ENCODE measurements around the gene ZBTB20.
"Not testable (repeated sequence)": the region's sequence is repeated elsewhere in the genome, so short reads cannot be mapped to it uniquely, and the experiment has no call there.

Gene ZBTB20

GRCh38 chr3:114714237-114714636, 432.9 kb downstream of the ZBTB20 start:
- no peak for DNase-seq (ENCODE audit: low read depth)

- DNase-seq (ENCODE audit: low read depth), result no peak
Measured at GRCh38 chr3:114712728-114713492, 434.2 kb downstream of the ZBTB20 start.

GRCh38 chr3:114711321-114711886, 435.7 kb downstream of the ZBTB20 start:
- no peak for DNase-seq (ENCODE audit: low read depth)

GRCh38 chr3:114709102-114709501, 438.0 kb downstream of the ZBTB20 start:
- no peak for DNase-seq (ENCODE audit: low read depth)

- no peak for DNase-seq (ENCODE audit: low read depth)
Measured at GRCh38 chr3:114707252-114707860, 439.7 kb downstream of the ZBTB20 start.

- DNase-seq (ENCODE audit: low read depth), result no peak
Measured at GRCh38 chr3:114706591-114707232, 440.4 kb downstream of the ZBTB20 start.

GRCh38 chr3:114700637-114701234, 446.4 kb downstream of the ZBTB20 start:
- no peak for DNase-seq (ENCODE audit: low read depth)

GRCh38 chr3:114698146-114699105, 448.7 kb downstream of the ZBTB20 start:
- no peak for DNase-seq (ENCODE audit: low read depth)

- DNase-seq (ENCODE audit: low read depth), result no peak
Measured at GRCh38 chr3:114697401-114697800, 449.7 kb downstream of the ZBTB20 start.

- DNase-seq (ENCODE audit: low read depth), result no peak
Measured at GRCh38 chr3:114694251-114694650, 452.8 kb downstream of the ZBTB20 start.

GRCh38 chr3:114691871-114692270, 455.2 kb downstream of the ZBTB20 start:
- no peak for DNase-seq (ENCODE audit: low read depth)

- DNase-seq (ENCODE audit: low read depth), result no peak
Measured at GRCh38 chr3:114690911-114691310, 456.2 kb downstream of the ZBTB20 start.

- DNase-seq (ENCODE audit: low read depth), result no peak
Measured at GRCh38 chr3:114687151-114687550, 459.9 kb downstream of the ZBTB20 start.

GRCh38 chr3:114686621-114687020, 460.5 kb downstream of the ZBTB20 start:
- DNase-seq (ENCODE audit: low read depth), result no peak

GRCh38 chr3:114685161-114685560, 461.9 kb downstream of the ZBTB20 start:
- DNase-seq (ENCODE audit: low read depth), result no peak

GRCh38 chr3:114680299-114680698, 466.8 kb downstream of the ZBTB20 start:
- DNase-seq (ENCODE audit: low read depth), result no peak

- DNase-seq (ENCODE audit: low read depth), result not testable (repeated sequence)
Measured at GRCh38 chr3:114679773-114680172, 467.3 kb downstream of the ZBTB20 start.

- no peak for DNase-seq (ENCODE audit: low read depth)
Measured at GRCh38 chr3:114675104-114675503, 472.0 kb downstream of the ZBTB20 start.

GRCh38 chr3:114674036-114674435, 473.1 kb downstream of the ZBTB20 start:
- no peak for DNase-seq (ENCODE audit: low read depth)

GRCh38 chr3:114673481-114673880, 473.6 kb downstream of the ZBTB20 start:
- DNase-seq (ENCODE audit: low read depth), result no peak

Measured in stimulated activated CD8-positive, alpha-beta memory T cell treated with anti-CD3 and anti-CD28 coated beads, Interleukin-15, amount 100 ng/mL, for 24 hours (primary cell).